Smooth muscle cell (in vitro differentiated cells): ENCODE data around the gene DDX42. TPM values are rescaled to one million over a fixed set of nuclear protein-coding genes. Genes with fewer than 3 reads are reported as not detected.
"Not testable (repeated sequence)": the region's sequence is repeated elsewhere in the genome, so short reads cannot be mapped to it uniquely, and the experiment has no call there.

ENCODE experiments used
- DNase-seq: peaks from one replicate; lab custom pipeline; 2025; ENCODE audit not compliant: unreplicated experiment; lab: John Stamatoyannopoulos, UW
- H2AFZ ChIP-seq: fragments of 200-600 bp; sonication (generic); 2 replicates; pipeline ENCODE4 v1.6.0; 2016; ENCODE audit warnings: antibody characterized with exemption, low read depth, mild to moderate bottlenecking
- H3F3A ChIP-seq: fragments of 200-600 bp; sonication (generic); 2 replicates; pipeline ENCODE4 v1.6.0; 2017; ENCODE audit warnings: antibody characterized with exemption, low read depth
- H3K27ac ChIP-seq: fragments of 200-600 bp; sonication (generic); 2 replicates; pipeline ENCODE4 v1.5.1; 2016; ENCODE audit warnings: low read depth, mild to moderate bottlenecking
- H3K27me3 ChIP-seq: fragments of 200-600 bp; sonication (generic); 2 replicates; pipeline ENCODE4 v1.6.1; 2016; ENCODE audit warnings: low read depth, mild to moderate bottlenecking
- H3K36me3 ChIP-seq: fragments of 200-600 bp; sonication (generic); 2 replicates; pipeline ENCODE4 v1.5.1; 2016; ENCODE audit warnings: low read depth
- H3K4me1 ChIP-seq: fragments of 200-600 bp; sonication (generic); 2 replicates; pipeline ENCODE4 v1.5.1; 2016; ENCODE audit warnings: low read depth
- H3K4me2 ChIP-seq: fragments of 200-600 bp; sonication (generic); 2 replicates; pipeline ENCODE4 v1.6.0; 2016; ENCODE audit warnings: mild to moderate bottlenecking
- H3K4me3 ChIP-seq: fragments of 200-600 bp; sonication (generic); 2 replicates; pipeline ENCODE4 v1.5.1; 2016; ENCODE audit warnings: mild to moderate bottlenecking
- H3K79me2 ChIP-seq: fragments of 200-600 bp; sonication (generic); 2 replicates; pipeline ENCODE4 v1.6.0; 2016; ENCODE audit warnings: low read depth, mild to moderate bottlenecking
- H3K9ac ChIP-seq: fragments of 200-600 bp; sonication (generic); 2 replicates; pipeline ENCODE4 v1.6.0; 2016; ENCODE audit warnings: low read depth
- H3K9me3 ChIP-seq: fragments of 200-600 bp; sonication (generic); replicated peaks from 2 replicates; pipeline ENCODE4 v1.5.1; 2016; ENCODE audit warnings: low read depth
- H4K20me1 ChIP-seq: fragments of 200-600 bp; sonication (generic); 2 replicates; pipeline ENCODE4 v1.6.0; 2016; ENCODE audit warnings: low read depth
- CTCF ChIP-seq: fragments of 200-600 bp; sonication (generic); IDR thresholded peaks from 2 replicates; pipeline ENCODE4 v1.5.1; 2017; ENCODE audit warnings: borderline replicate concordance, mild to moderate bottlenecking, antibody characterized with exemption; ENCODE audit not compliant: insufficient read depth, poor library complexity, severe bottlenecking
- whole genome bisulfite sequencing: methylation state at CpG from one replicate; pipeline ENCODE4 v1.1.7; 2016; ENCODE audit warnings: low lambda C conversion rate; 5-methylcytosine and 5-hydroxymethylcytosine counted together
- polyA plus RNA-seq: library from polyadenylated mRNA; unstranded; fragments of >200 nt; fragmentation: Nextera tagmentation; extraction: Ambion mirVana; gene quantifications from 2 replicates; pipeline ENCODE4 v1.2.1, GENCODE V29; 2016
- total RNA-seq: library from RNA; depleted of rRNA; stranded (reverse); fragments of >200 nt; gene quantifications from 2 replicates; pipeline ENCODE4 v1.2.3, GENCODE V29; 2014

The DDX42 gene
- total and polyA plus RNA-seq, 2 experiments from 2014 or later, result 30.1 to 80.5 TPM

GRCh38 chr17:63790057-63790456 lies 16.1 kb downstream of the DDX42 start:
- H3K4me1 ChIP-seq, result no peaks in the 10 kb centered on the region
- peaks cover 46% of the 10 kb centered on the region for H3K36me3 ChIP-seq

GRCh38 chr17:63792055-63792729 lies 18.2 kb downstream of the DDX42 start:
- no peak for DNase-seq
- WGBS, result 92% methylated on average over 3 of the region's 3 CpGs
- Histone ChIP-seq H3K9ac (no peak overlapping the region), H3K27me3 (no peaks in the 10 kb centered on the region), H3K4me2 (no peak overlapping the region), H3K4me3 (no peak overlapping the region), H2AFZ (no peak overlapping the region), H4K20me1 (peaks cover 97% of the 10 kb centered on the region), H3F3A (no peaks in the 10 kb centered on the region), H3K36me3 (peaks cover 61% of the 10 kb centered on the region), H3K9me3 (no peaks in the 10 kb centered on the region), H3K27ac (no peak overlapping the region), H3K79me2 (peaks cover 91% of the 10 kb centered on the region), H3K4me1 (no peaks in the 10 kb centered on the region)
- TF ChIP-seq CTCF, result no peak

More at GRCh38 chr17:63790057-63790456, 16.1 kb downstream of the DDX42 start:
- H3K27ac ChIP-seq, result no peak overlapping the region
- no peak overlapping the region for H3K4me2 ChIP-seq
- no peaks in the 10 kb centered on the region for H3K9me3 ChIP-seq
- no peak overlapping the region for H3K9ac ChIP-seq
- no peaks in the 10 kb centered on the region for H3F3A ChIP-seq
- H4K20me1 ChIP-seq, result peaks cover 98% of the 10 kb centered on the region
- peaks cover 98% of the 10 kb centered on the region for H3K79me2 ChIP-seq
- H2AFZ ChIP-seq, result no peak overlapping the region
- H3K4me3 ChIP-seq, result no peak overlapping the region
- H3K27me3 ChIP-seq, result no peaks in the 10 kb centered on the region
- WGBS, result 98% methylated on average over 6 of the region's 6 CpGs
- DNase-seq, result no peak
- TF ChIP-seq CTCF, result no peak

GRCh38 chr17:63796375-63796774 lies 22.4 kb downstream of the DDX42 start:
- H2AFZ ChIP-seq, H3K27ac ChIP-seq, H3F3A ChIP-seq, H3K9ac ChIP-seq, H3K27me3 ChIP-seq, H3K4me3 ChIP-seq, H3K4me2 ChIP-seq, DNase-seq, H3K4me1 ChIP-seq, H3K9me3 ChIP-seq: not testable (repeated sequence)
- Histone ChIP-seq H3K79me2 (peaks cover 55% of the 10 kb centered on the region), H3K36me3 (peaks cover 75% of the 10 kb centered on the region), H4K20me1 (peaks cover 85% of the 10 kb centered on the region)
- 97% methylated on average over 10 of the region's 10 CpGs for WGBS

- H4K20me1 ChIP-seq, result peaks cover 68% of the 10 kb centered on the region
- WGBS, result 98% methylated on average over 3 of the region's 3 CpGs
- peaks cover 67% of the 10 kb centered on the region for H3K36me3 ChIP-seq
- no peak overlapping the region for H3K4me3 ChIP-seq
- H3K27ac ChIP-seq, result no peak overlapping the region
- no peaks in the 10 kb centered on the region for H3K9me3 ChIP-seq
- TF ChIP-seq CTCF, result no peak
- no peaks in the 10 kb centered on the region for H3K4me1 ChIP-seq
- H2AFZ ChIP-seq, result no peak overlapping the region
- no peak overlapping the region for H3K4me2 ChIP-seq
- H3F3A ChIP-seq, result no peaks in the 10 kb centered on the region
- H3K9ac ChIP-seq, result no peak overlapping the region
- DNase-seq, result no peak
- peaks cover 47% of the 10 kb centered on the region for H3K79me2 ChIP-seq
- no peaks in the 10 kb centered on the region for H3K27me3 ChIP-seq
Observed at GRCh38 chr17:63798572-63799106, 24.7 kb downstream of the DDX42 start.
